Neuron (in vitro differentiated cells): ENCODE results near the gene D2HGDH.
"Not testable (repeated sequence)": the region's sequence is repeated elsewhere in the genome, so short reads cannot be mapped to it uniquely, and the experiment has no call there.

ENCODE experiments used
- H2AFZ ChIP-seq: one replicate; pipeline ENCODE4 v1.6.1; 2013; ENCODE audit warnings: low read depth, mild to moderate bottlenecking, inconsistent platforms, low read length, moderate library complexity
- H3K27me3 ChIP-seq: one replicate; pipeline ENCODE4 v1.6.1; 2013; ENCODE audit warnings: low read length; ENCODE audit not compliant: insufficient read depth
- H3K36me3 ChIP-seq: one replicate; pipeline ENCODE4 v1.6.1; 2013; ENCODE audit warnings: low read length; ENCODE audit not compliant: insufficient read depth
- H3K4me1 ChIP-seq: one replicate; pipeline ENCODE4 v1.6.1; 2013; ENCODE audit warnings: low read length; ENCODE audit not compliant: insufficient read depth
- H3K4me3 ChIP-seq: 2 replicates; pipeline ENCODE4 v1.5.1; 2013; ENCODE audit warnings: mild to moderate bottlenecking, low read length, moderate library complexity
- H3K9me3 ChIP-seq: one replicate; pipeline ENCODE4 v1.6.1; 2013; ENCODE audit warnings: low read length

The D2HGDH gene

DNA sequence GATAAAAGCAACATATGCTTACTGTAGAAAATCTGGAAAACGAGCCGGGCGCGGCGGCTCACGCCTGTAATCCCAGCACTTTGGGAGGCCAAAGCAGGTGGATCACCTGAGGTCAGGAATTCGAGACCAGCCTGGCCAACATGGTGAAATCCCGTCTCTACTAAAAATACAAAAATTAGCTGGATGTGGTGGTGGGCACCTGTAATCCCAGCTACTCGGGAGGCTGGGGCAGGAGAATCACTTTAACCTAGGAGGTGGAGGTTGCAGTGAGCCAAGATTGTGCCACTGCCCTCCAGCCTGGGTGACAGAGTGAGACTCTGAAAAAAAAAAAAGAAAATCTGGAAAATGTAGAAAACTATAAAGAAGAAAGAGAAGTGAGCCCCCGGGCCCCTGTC, 83.4 kb downstream of the D2HGDH start:
- H3K4me1 ChIP-seq, H3K36me3 ChIP-seq, H3K9me3 ChIP-seq, H3K4me3 ChIP-seq, H3K27me3 ChIP-seq, H2AFZ ChIP-seq: not testable (repeated sequence)
